AG20443 (cell line): ENCODE data around the gene COQ10B.

Experiments used
- DNase-seq: peaks from one replicate; pipeline ENCODE4 v3.0.0; 2012; ENCODE audit warnings: low spot score, mixed read lengths

COQ10B gene

GRCh38 chr2:197500503-197501131, 47.3 kb downstream of the COQ10B start:
- DNase-seq: no peak

- DNase-seq: no peak
Measured at GRCh38 chr2:197502201-197502600, 48.8 kb downstream of the COQ10B start.

- DNase-seq: no peak
Measured at GRCh38 chr2:197502685-197503084, 49.3 kb downstream of the COQ10B start.

GRCh38 chr2:197504000-197504399, 50.6 kb downstream of the COQ10B start:
- no peak for DNase-seq

GRCh38 chr2:197504512-197504911, 51.2 kb downstream of the COQ10B start:
- DNase-seq: no peak

- DNase-seq: no peak
Measured at GRCh38 chr2:197506658-197507057, 53.3 kb downstream of the COQ10B start.

- DNase-seq: no peak
Measured at GRCh38 chr2:197513915-197514314, 60.6 kb downstream of the COQ10B start.

GRCh38 chr2:197514754-197515153, 61.4 kb downstream of the COQ10B start:
- no peak for DNase-seq

- peak; percentile 6 for DNase-seq
Measured at GRCh38 chr2:197515315-197515738, 62.0 kb downstream of the COQ10B start.

GRCh38 chr2:197515739-197516392, 62.5 kb downstream of the COQ10B start, which contains the start of gene MOB4:
MOB4 (plus strand) TSS chr2:197516066; CDS start chr2:197516087, 21 bp downstream.
- DNase-seq: peak; percentile 98

- DNase-seq: peak; percentile 36
Measured at GRCh38 chr2:197516393-197516761, 63.0 kb downstream of the COQ10B start.

GRCh38 chr2:197517150-197517549, 63.8 kb downstream of the COQ10B start:
- DNase-seq: no peak
